PC-9 (cell line): ENCODE results near the gene CFAP53.

ENCODE experiments used
- CTCF ChIP-seq: fragments of 200-600 bp; sonication (generic); conservative IDR thresholded peaks from 2 replicates; pipeline ENCODE4 v1.6.1; 2017; ENCODE audit warnings: mixed run types, antibody characterized with exemption, mild to moderate bottlenecking, moderate library complexity
- EZH2 ChIP-seq: fragments of 200-600 bp; sonication (generic); IDR thresholded peaks from 2 replicates; pipeline ENCODE4 v1.8.0; 2017; ENCODE audit warnings: antibody characterized with exemption, low read depth

GRCh38 chr18:50274044-50274442 is 7.7 kb upstream of the CFAP53 start:
- TF ChIP-seq CTCF (no peak), EZH2 (no peak)
